Aorta (tissue), 5 donors: Measurements from ENCODE around the gene SERPINE2. TPM values are rescaled to one million over a fixed set of nuclear protein-coding genes. Genes with fewer than 3 reads are reported as not detected.

Source experiments
- ATAC-seq: fragments of 200-7000 bp; cut with Tn5 transposase; one replicate; pipeline ENCODE4 v1.9.1; 2022; ENCODE audit warnings: moderate library complexity; ENCODE audit not compliant: low FRiP score
- DNase-seq, 2 donors: peaks; one replicate each; pipeline ENCODE4 v3.0.0-alpha.2; 2020
- H3K27ac ChIP-seq, 2 donors: one replicate each; pipeline ENCODE4 v1.5.1; 2013; ENCODE audit warnings: low read length in 2 of 2, mild to moderate bottlenecking in 2 of 2, moderate library complexity in 2 of 2, control low read depth in 1 of 2, inconsistent platforms in 1 of 2, low read depth in 1 of 2
- H3K27me3 ChIP-seq, 2 donors: one replicate each; pipeline ENCODE4 v1.6.1; 2013; ENCODE audit warnings: control low read depth in 1 of 2, low read length in 1 of 2, mild to moderate bottlenecking in 1 of 2, moderate library complexity in 1 of 2; ENCODE audit not compliant: insufficient read depth in 2 of 2, control insufficient read depth in 1 of 2
- H3K36me3 ChIP-seq, 2 donors: one replicate each; pipeline ENCODE4 v1.6.1; 2013; ENCODE audit warnings: control low read depth in 1 of 2, low read length in 1 of 2, mild to moderate bottlenecking in 1 of 2; ENCODE audit not compliant: insufficient read depth in 2 of 2, control insufficient read depth in 1 of 2
- H3K4me1 ChIP-seq, 2 donors: one replicate each; pipeline ENCODE4 v1.6.1; 2013; ENCODE audit warnings: low read length in 2 of 2, control low read depth in 1 of 2, mild to moderate bottlenecking in 1 of 2, moderate library complexity in 1 of 2; ENCODE audit not compliant: insufficient read depth in 2 of 2, control insufficient read depth in 1 of 2
- H3K4me3 ChIP-seq, 2 donors: one replicate each; pipeline ENCODE4 v1.5.1; 2013; ENCODE audit warnings: low read length in 2 of 2, control low read depth in 1 of 2, mild to moderate bottlenecking in 1 of 2
- H3K9me3 ChIP-seq: one replicate; pipeline ENCODE4 v1.6.1; 2013; ENCODE audit warnings: mild to moderate bottlenecking, low read length; ENCODE audit not compliant: control insufficient read depth
- WGBS, 2 donors: extraction: QIAGEN DNeasy Blood & Tissue Kit; methylation state at CpG; one replicate each; pipeline ENCODE4 v1.1.7; 2013; 5-methylcytosine and 5-hydroxymethylcytosine counted together
- intact Hi-C, 2 donors: fragments of 100-400 bp; cut with DNase I; formaldehyde crosslinking; loops; one replicate each; pipeline versions ENCODE4 v1.14.2 to v1.15.0; 2022
- polyA plus RNA-seq, 2 donors: library from polyadenylated mRNA; stranded (reverse); fragments of 200-250 nt; gene quantifications; one replicate each; pipeline ENCODE4 v1.2.3, GENCODE V29; 2013
- total RNA-seq, 2 donors: library from RNA; stranded (reverse); fragmentation: NEBNext Ultra II Directional; extraction: Animal tissue kit (Norgen Biotek cat#: 25700); gene quantifications; one replicate each; pipeline ENCODE4 v1.2.1, GENCODE V29; 2021
- donor health status: healthy with polysubstance abuse.
- donor health status: Bipolar disorder and iron deficiency.
- donor health status: DM: no; HTN: no; CAD: no.
- donor health status: DM: no; HTN: no; CAD: no.
- donor health status: DM: yes; HTN: yes; CAD: no.

Gene SERPINE2
- total and polyA plus RNA-seq, 4 donors: 11.7 to 222 (median 97.5) TPM

DNA sequence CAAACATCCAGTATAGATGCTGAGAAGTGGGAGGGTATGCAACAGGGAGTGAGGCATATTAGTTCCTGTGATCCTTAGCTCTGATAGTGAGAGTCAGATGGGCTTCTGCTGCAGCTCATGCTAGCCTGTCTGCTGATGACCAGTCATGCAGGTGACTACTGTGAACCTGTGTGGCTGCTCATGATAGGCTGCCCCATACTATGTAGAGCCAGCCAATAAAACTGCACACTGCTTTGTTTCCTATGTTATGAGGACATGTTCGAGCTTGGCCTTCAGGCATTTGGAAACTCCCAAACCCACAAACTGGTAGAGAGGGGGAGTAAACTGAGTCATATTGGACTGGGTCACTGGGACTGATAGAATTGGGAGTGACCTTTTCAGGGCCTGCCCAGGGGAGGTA is 20.1 kb upstream of the SERPINE2 start:
- H3K27ac ChIP-seq: no peak overlapping the region
- no peak for DNase-seq
- intact Hi-C loops: no loop called here
- peaks cover 2% of the 10 kb centered on the region for H3K9me3 ChIP-seq
- no peaks in the 10 kb centered on the region for H3K36me3 ChIP-seq
- WGBS, 2 donors: 99 to 100% methylated on average over 1 of the region's 1 CpG
- ATAC-seq: no peak
- H3K27me3 ChIP-seq: peaks cover 0 to 2% of the 10 kb centered on the region in 2 donors
- H3K4me3 ChIP-seq: no peak overlapping the region
- no peaks in the 10 kb centered on the region for H3K4me1 ChIP-seq

- no peak overlapping the region for H3K4me3 ChIP-seq
- H3K27me3 ChIP-seq: peaks cover 0 to 2% of the 10 kb centered on the region in 2 donors
- ATAC-seq (no peak), DNase-seq (no peak)
- 62 to 74% methylated on average over 2 of the region's 2 CpGs for WGBS, 2 donors
- no peak overlapping the region for H3K27ac ChIP-seq
- intact Hi-C loops: no loop called here
- no peaks in the 10 kb centered on the region for H3K36me3 ChIP-seq
- H3K4me1 ChIP-seq: no peaks in the 10 kb centered on the region
- peaks cover 2% of the 10 kb centered on the region for H3K9me3 ChIP-seq
These were observed 19.1 kb upstream of the SERPINE2 start for GRCh38 chr2:224058048-224058775.

GRCh38 chr2:224056889-224057288 is 17.8 kb upstream of the SERPINE2 start:
- Histone ChIP-seq H3K36me3 (no peaks in the 10 kb centered on the region), H3K4me3 (no peak overlapping the region), H3K4me1 (no peaks in the 10 kb centered on the region), H3K27me3 (peaks cover 0 to 2% of the 10 kb centered on the region in 2 donors), H3K9me3 (no peaks in the 10 kb centered on the region), H3K27ac (no peak overlapping the region)
- no peak for ATAC-seq
- 98 to 100% methylated on average over 1 of the region's 1 CpG for WGBS, 2 donors
- intact Hi-C loops: no loop called here
- DNase-seq: no peak

GRCh38 chr2:224055101-224055500 is 16.0 kb upstream of the SERPINE2 start:
- no peak overlapping the region for H3K4me3 ChIP-seq
- WGBS, 2 donors: 90 to 94% methylated on average over 3 of the region's 3 CpGs
- peaks cover 0 to 2% of the 10 kb centered on the region in 2 donors for H3K27me3 ChIP-seq
- H3K27ac ChIP-seq: no peak overlapping the region
- no peaks in the 10 kb centered on the region for H3K9me3 ChIP-seq
- H3K4me1 ChIP-seq: no peaks in the 10 kb centered on the region
- DNase-seq: no peak
- intact Hi-C loops: no loop called here
- no peaks in the 10 kb centered on the region for H3K36me3 ChIP-seq
- no peak for ATAC-seq

GRCh38 chr2:224046752-224047151 is 7.7 kb upstream of the SERPINE2 start:
- intact Hi-C loops: no loop called here
- no peaks in the 10 kb centered on the region for H3K4me1 ChIP-seq
- ATAC-seq (no peak), DNase-seq (no peak)
- no peaks in the 10 kb centered on the region for H3K9me3 ChIP-seq
- peaks cover 0 to 1% of the 10 kb centered on the region in 2 donors for H3K27me3 ChIP-seq
- no peaks in the 10 kb centered on the region for H3K36me3 ChIP-seq
- 86 to 94% methylated on average over 3 of the region's 3 CpGs for WGBS, 2 donors
- H3K27ac ChIP-seq: no peak overlapping the region
- H3K4me3 ChIP-seq: no peak overlapping the region

DNA sequence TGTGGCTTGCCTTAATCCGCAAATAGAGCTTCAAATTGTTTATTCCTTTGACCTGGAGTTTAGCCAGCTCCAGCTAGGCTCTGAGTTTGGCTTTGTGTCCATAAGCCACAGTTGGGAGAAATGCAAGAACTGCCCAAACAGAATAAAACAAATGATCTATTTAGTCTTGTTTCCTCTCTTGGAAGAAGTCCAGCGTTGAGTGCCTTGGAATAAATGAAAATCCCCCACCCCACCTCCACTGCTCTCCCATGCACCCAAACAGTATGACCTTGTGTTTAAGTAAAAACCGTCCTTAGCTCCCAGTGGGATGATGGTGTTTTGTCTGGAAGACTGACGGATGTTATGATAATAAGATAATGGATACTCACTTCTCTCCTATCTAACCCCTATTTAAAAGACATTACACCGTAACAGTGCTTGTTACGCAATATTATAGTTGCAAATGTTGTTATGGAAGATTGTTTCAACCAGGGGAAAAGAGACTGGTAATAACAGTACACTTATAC is 3.2 kb upstream of the SERPINE2 start:
- Histone ChIP-seq H3K27me3 (peaks cover 0 to 1% of the 10 kb centered on the region in 2 donors), H3K36me3 (no peaks in the 10 kb centered on the region), H3K4me1 (no peaks in the 10 kb centered on the region), H3K9me3 (no peaks in the 10 kb centered on the region), H3K4me3 (no peak overlapping the region), H3K27ac (no peak overlapping the region)
- WGBS, 2 donors: 46 to 48% methylated on average over 6 of the region's 6 CpGs
- ATAC-seq: no peak
- DNase-seq: no peak
- intact Hi-C loops: no loop called here

DNA sequence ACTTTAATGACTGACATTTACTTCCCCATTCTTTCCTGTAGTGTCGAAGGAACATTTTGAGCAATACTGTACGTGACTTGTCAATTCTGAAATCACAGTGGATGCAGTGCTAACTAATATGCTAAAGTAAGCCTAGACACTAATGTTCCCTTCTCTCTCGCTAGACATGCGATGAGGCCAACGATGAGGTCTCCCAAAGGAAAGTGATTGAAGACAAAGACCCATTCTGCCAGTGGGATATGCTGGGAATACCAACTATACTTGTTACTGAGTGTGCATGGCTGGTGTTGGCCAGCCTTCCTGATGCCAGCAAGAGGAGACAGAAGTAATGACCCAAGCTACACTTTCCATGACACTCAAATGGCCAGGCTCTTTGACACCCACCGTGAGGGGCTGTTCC is 2.5 kb upstream of the SERPINE2 start:
- H3K27me3 ChIP-seq: peaks cover 0 to 1% of the 10 kb centered on the region in 2 donors
- no peaks in the 10 kb centered on the region for H3K36me3 ChIP-seq
- no peak overlapping the region for H3K27ac ChIP-seq
- DNase-seq (no peak), ATAC-seq (no peak)
- H3K4me3 ChIP-seq: no peak overlapping the region
- intact Hi-C loops: no loop called here
- 85 to 86% methylated on average over 6 of the region's 6 CpGs for WGBS, 2 donors
- H3K9me3 ChIP-seq: no peaks in the 10 kb centered on the region
- no peaks in the 10 kb centered on the region for H3K4me1 ChIP-seq

GRCh38 chr2:224040753-224041152 is 1.7 kb upstream of the SERPINE2 start:
- no peak for DNase-seq
- no peaks in the 10 kb centered on the region for H3K4me1 ChIP-seq
- intact Hi-C loops: no loop called here

DNA sequence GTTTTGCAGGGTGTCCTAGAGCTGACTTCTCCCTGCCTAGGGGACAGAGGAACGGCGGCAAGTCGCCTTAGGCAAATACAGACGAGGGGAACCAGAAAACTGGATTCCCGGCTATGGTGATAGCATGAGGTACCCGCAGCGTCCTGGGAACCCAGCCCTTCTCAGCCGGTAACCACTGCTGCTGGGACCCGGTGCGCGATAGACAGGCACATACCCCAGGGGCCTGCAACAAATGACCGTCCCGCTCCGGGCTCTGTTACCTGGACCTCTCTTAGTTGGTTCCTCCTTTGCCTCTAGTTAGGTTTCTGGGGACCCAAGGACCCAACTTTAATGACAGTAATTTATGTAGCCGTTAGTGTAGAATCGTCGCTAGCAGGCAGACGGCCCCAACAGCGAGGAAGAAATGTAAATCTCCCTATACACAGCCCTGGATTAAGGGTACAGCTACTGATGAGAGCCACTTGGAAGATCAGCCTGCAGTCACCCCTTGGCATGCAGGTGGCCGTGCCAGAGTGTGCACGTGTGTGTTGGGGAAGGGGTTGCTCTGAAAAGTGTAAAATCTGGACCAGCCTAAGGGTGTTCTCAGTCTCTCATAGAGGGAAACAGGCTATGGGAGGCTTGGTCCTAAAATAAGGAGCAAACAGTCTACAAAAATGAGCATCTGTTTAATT is 819 bp upstream of the SERPINE2 start:
- H3K27me3 ChIP-seq: peaks cover 0 to 1% of the 10 kb centered on the region in 2 donors
- H3K27ac ChIP-seq: no peak overlapping the region
- H3K4me3 ChIP-seq: no peak overlapping the region
- H3K4me1 ChIP-seq: no peaks in the 10 kb centered on the region
- 21 to 23% methylated on average over 17 to 21 of the region's 21 CpGs for WGBS, 2 donors
- DNase-seq (no peak), ATAC-seq (peak; percentile 22)
- H3K36me3 ChIP-seq: no peaks in the 10 kb centered on the region
- H3K9me3 ChIP-seq: no peaks in the 10 kb centered on the region
- intact Hi-C loops: no loop called here

More at GRCh38 chr2:224040753-224041152, 1.7 kb upstream of the SERPINE2 start:
- peaks cover 0 to 1% of the 10 kb centered on the region in 2 donors for H3K27me3 ChIP-seq
- 72 to 89% methylated on average over 3 of the region's 3 CpGs for WGBS, 2 donors
- no peak overlapping the region for H3K27ac ChIP-seq
- no peaks in the 10 kb centered on the region for H3K9me3 ChIP-seq
- no peak for ATAC-seq
- no peak overlapping the region for H3K4me3 ChIP-seq
- H3K36me3 ChIP-seq: no peaks in the 10 kb centered on the region
